DND-41 (cell line): Measurements from ENCODE around the gene SUPT6H.

Source experiments
- EZH2 ChIP-seq: IDR thresholded peaks from 3 replicates; pipeline ENCODE4 v1.6.1; 2012; ENCODE audit warnings: borderline replicate concordance, low read depth, mild to moderate bottlenecking, moderate library complexity, low read length, inconsistent platforms; ENCODE audit not compliant: severe bottlenecking
- TF ChIP-seq, protein P1 (sequence below): IDR thresholded peaks from 2 replicates; pipeline ENCODE4 v1.5.1; 2012; ENCODE audit warnings: borderline replicate concordance, low read length, moderate library complexity, mild to moderate bottlenecking; ENCODE audit not compliant: poor library complexity, severe bottlenecking; ENCODE audit errors: extremely low read depth

DNA sequence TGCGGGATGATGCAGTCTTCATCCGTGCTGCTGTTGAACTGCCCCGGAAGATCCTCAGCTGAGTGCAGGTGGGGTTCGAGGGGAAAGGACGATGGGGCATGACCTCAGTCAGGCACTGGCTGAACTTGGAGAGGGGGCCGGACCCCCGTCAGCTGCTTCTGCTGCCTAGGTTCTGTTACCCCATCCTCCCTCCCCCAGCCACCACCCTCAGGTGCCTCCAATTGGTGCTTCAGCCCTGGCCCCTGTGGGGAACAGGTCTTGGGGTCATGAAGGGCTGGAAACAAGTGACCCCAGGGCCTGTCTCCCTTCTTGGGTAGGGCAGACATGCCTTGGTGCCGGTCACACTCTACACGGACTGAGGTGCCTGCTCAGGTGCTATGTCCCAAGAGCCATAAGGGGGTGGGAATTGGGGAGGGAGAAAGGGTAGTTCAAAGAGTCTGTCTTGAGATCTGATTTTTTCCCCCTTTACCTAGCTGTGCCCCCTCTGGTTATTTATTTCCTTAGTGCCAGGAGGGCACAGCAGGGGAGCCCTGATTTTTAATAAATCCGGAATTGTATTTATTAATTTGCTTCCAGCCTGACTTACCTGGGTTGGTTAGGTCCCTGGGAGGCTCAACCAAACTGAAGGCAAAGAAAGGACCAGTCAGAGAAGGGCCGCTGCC is 87.6 kb downstream of the SUPT6H start:
- TF ChIP-seq EZH2: no peak
- TF ChIP-seq, protein P1, sequence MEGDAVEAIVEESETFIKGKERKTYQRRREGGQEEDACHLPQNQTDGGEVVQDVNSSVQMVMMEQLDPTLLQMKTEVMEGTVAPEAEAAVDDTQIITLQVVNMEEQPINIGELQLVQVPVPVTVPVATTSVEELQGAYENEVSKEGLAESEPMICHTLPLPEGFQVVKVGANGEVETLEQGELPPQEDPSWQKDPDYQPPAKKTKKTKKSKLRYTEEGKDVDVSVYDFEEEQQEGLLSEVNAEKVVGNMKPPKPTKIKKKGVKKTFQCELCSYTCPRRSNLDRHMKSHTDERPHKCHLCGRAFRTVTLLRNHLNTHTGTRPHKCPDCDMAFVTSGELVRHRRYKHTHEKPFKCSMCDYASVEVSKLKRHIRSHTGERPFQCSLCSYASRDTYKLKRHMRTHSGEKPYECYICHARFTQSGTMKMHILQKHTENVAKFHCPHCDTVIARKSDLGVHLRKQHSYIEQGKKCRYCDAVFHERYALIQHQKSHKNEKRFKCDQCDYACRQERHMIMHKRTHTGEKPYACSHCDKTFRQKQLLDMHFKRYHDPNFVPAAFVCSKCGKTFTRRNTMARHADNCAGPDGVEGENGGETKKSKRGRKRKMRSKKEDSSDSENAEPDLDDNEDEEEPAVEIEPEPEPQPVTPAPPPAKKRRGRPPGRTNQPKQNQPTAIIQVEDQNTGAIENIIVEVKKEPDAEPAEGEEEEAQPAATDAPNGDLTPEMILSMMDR: no peak
